Vagina (tissue), 2 donors: Measurements from ENCODE around the gene MAN1C1.

Experiments used
- POLR2AphosphoS5 ChIP-seq, 2 donors: sonication (generic); formaldehyde crosslinking; IDR thresholded peaks; one replicate each; pipeline ENCODE4 v1.9.0; 2017; ENCODE audit warnings: antibody characterized with exemption in 2 of 2, mild to moderate bottlenecking in 2 of 2, low read depth in 1 of 2; ENCODE audit not compliant: insufficient read depth in 1 of 2
- TF ChIP-seq, protein P1 (sequence below), 3 experiments: fragments of 450-650 bp in 2 of 3; fragments of 200-600 bp in 1 of 3; sonication (generic) in 1 of 3; IDR thresholded peaks; one replicate each; pipeline ENCODE4 v1.5.1; 2017 to 2019; ENCODE audit warnings: antibody characterized with exemption in 3 of 3, mild to moderate bottlenecking in 2 of 3, moderate library complexity in 2 of 3

DNA sequence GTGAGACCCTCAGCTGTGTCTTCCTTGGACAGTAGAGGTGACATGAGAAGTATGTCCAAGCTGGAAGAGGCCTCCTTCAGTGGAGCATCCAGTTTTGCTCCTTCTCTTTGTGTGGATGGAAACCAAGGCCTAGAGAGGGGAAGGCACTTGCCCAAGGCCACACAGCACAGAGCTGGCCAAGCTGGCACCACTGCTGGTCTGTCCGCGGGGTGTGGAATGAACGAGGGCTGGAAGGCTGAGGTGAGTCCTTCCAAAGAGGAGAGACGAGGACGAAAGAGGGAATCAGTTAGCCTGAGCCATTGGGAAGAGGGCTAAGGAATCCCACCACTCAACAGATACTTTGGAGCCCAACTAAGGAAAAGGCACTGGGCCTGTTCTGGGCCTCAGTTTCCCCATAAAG, 155.6 kb downstream of the MAN1C1 start:
- TF ChIP-seq, protein P1, sequence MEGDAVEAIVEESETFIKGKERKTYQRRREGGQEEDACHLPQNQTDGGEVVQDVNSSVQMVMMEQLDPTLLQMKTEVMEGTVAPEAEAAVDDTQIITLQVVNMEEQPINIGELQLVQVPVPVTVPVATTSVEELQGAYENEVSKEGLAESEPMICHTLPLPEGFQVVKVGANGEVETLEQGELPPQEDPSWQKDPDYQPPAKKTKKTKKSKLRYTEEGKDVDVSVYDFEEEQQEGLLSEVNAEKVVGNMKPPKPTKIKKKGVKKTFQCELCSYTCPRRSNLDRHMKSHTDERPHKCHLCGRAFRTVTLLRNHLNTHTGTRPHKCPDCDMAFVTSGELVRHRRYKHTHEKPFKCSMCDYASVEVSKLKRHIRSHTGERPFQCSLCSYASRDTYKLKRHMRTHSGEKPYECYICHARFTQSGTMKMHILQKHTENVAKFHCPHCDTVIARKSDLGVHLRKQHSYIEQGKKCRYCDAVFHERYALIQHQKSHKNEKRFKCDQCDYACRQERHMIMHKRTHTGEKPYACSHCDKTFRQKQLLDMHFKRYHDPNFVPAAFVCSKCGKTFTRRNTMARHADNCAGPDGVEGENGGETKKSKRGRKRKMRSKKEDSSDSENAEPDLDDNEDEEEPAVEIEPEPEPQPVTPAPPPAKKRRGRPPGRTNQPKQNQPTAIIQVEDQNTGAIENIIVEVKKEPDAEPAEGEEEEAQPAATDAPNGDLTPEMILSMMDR (IDR thresholded peaks at IDR 0.05), result no peak
- TF ChIP-seq POLR2AphosphoS5 (IDR thresholded peaks at IDR 0.05; ENCODE audit: insufficient read depth in 1 of 2, low read depth in 1 of 2), result no peak
